Neural cell (in vitro differentiated cells): ENCODE results near the gene CPHXL2. TPM values are rescaled to one million over a fixed set of nuclear protein-coding genes. Genes with fewer than 3 reads are reported as not detected.

Experiments
- H2AFZ ChIP-seq: fragments of 200-600, 300-800 bp; sonication (generic), shearing (Covaris generic); 2 replicates; pipeline ENCODE4 v1.6.0; 2014; ENCODE audit warnings: low read depth, mild to moderate bottlenecking, antibody characterized with exemption, low read length, moderate library complexity
- H3F3A ChIP-seq: fragments of 200-600 bp; shearing (Covaris generic); 2 replicates; pipeline ENCODE4 v1.6.1; 2016; ENCODE audit warnings: mild to moderate bottlenecking, moderate library complexity, mixed read lengths, antibody characterized with exemption, low read length; ENCODE audit not compliant: insufficient read depth, poor library complexity, severe bottlenecking
- H3K27ac ChIP-seq: fragments of 200-600, 300-800 bp; sonication (generic), shearing (Covaris generic); 2 replicates; pipeline ENCODE4 v1.5.1; 2014; ENCODE audit warnings: mild to moderate bottlenecking, low read length, moderate library complexity
- H3K27me3 ChIP-seq: fragments of 300-800, 200-600 bp; sonication (generic), shearing (Covaris generic); 2 replicates; pipeline ENCODE4 v1.6.0; 2014; ENCODE audit warnings: mild to moderate bottlenecking, low read depth, low read length, moderate library complexity; ENCODE audit not compliant: insufficient read depth
- H3K36me3 ChIP-seq: fragments of 300-800, 200-600 bp; sonication (generic), shearing (Covaris generic); 2 replicates; pipeline ENCODE4 v1.5.1; 2014; ENCODE audit warnings: mild to moderate bottlenecking, antibody characterized with exemption, low read length, moderate library complexity; ENCODE audit not compliant: insufficient read depth
- H3K4me2 ChIP-seq: fragments of 300-800, 200-600 bp; sonication (generic), shearing (Covaris generic); 2 replicates; pipeline ENCODE4 v1.6.0; 2014; ENCODE audit warnings: mild to moderate bottlenecking, low read length
- H3K4me3 ChIP-seq: fragments of 300-800, 200-600 bp; sonication (generic), shearing (Covaris generic); 2 replicates; pipeline ENCODE4 v1.5.1; 2014; ENCODE audit warnings: mild to moderate bottlenecking, low read length, moderate library complexity
- H3K79me2 ChIP-seq: fragments of 200-600 bp; shearing (Covaris generic); replicated peaks from 2 replicates; pipeline ENCODE4 v1.6.0; 2014; ENCODE audit warnings: mild to moderate bottlenecking, low read length, moderate library complexity; ENCODE audit not compliant: insufficient read depth
- H3K9ac ChIP-seq: fragments of 300-800, 200-600 bp; sonication (generic), shearing (Covaris generic); 2 replicates; pipeline ENCODE4 v1.6.1; 2016; ENCODE audit warnings: mild to moderate bottlenecking, low read length, mixed read lengths
- H3K9me2 ChIP-seq: fragments of 200-600 bp; shearing (Covaris generic); 2 replicates; pipeline ENCODE4 v1.6.1; 2016; ENCODE audit warnings: mild to moderate bottlenecking, low read length, mixed read lengths; ENCODE audit not compliant: insufficient read depth
- H3K9me3 ChIP-seq: fragments of 200-600, 300-800 bp; sonication (generic), shearing (Covaris generic); 2 replicates; pipeline ENCODE4 v1.6.1; 2016; ENCODE audit warnings: mild to moderate bottlenecking, mixed run types, low read length, moderate library complexity, mixed read lengths
- H4K20me1 ChIP-seq: fragments of 200-600 bp; shearing (Covaris generic); 2 replicates; pipeline ENCODE4 v1.6.1; 2016; ENCODE audit warnings: mild to moderate bottlenecking, mixed run types; ENCODE audit not compliant: insufficient read depth
- CTCF ChIP-seq: fragments of 450-650 bp; IDR thresholded peaks from 2 replicates; pipeline ENCODE4 v1.5.1; 2014; ENCODE audit warnings: antibody characterized with exemption, mild to moderate bottlenecking, moderate library complexity; ENCODE audit not compliant: poor library complexity, severe bottlenecking
- EP300 ChIP-seq: fragments of 450-650 bp; conservative IDR thresholded peaks from 2 replicates; pipeline ENCODE4 v1.6.1; 2014; ENCODE audit warnings: antibody characterized with exemption, mild to moderate bottlenecking, moderate library complexity; ENCODE audit not compliant: poor library complexity, severe bottlenecking
- EZH2 ChIP-seq: fragments of 200-600, 300-800 bp; shearing (Covaris generic), sonication (generic); IDR thresholded peaks from 2 replicates; pipeline ENCODE4 v1.6.1; 2014; ENCODE audit warnings: antibody characterized with exemption, low read length, borderline replicate concordance, mild to moderate bottlenecking; ENCODE audit not compliant: insufficient read depth, poor library complexity, severe bottlenecking
- MXI1 ChIP-seq: fragments of 450-650 bp; conservative IDR thresholded peaks from 2 replicates; pipeline ENCODE4 v1.6.1; 2014; ENCODE audit warnings: antibody characterized with exemption, mild to moderate bottlenecking; ENCODE audit not compliant: poor library complexity, severe bottlenecking
- POLR2AphosphoS5 ChIP-seq: IDR thresholded peaks from 2 replicates; pipeline ENCODE4 v1.6.1; 2012
- RAD21 ChIP-seq: fragments of 450-650 bp; conservative IDR thresholded peaks from 2 replicates; pipeline ENCODE4 v1.6.1; 2014; ENCODE audit warnings: antibody characterized with exemption, mild to moderate bottlenecking, moderate library complexity
- REST ChIP-seq: IDR thresholded peaks from 2 replicates; pipeline ENCODE4 v1.6.1; 2012; ENCODE audit warnings: borderline replicate concordance
- TAF1 ChIP-seq: IDR thresholded peaks from 2 replicates; pipeline ENCODE4 v1.6.1; 2012; ENCODE audit warnings: low read depth
- polyA plus RNA-seq: library from polyadenylated mRNA; depleted of rRNA; stranded (reverse); fragments of >200 nt; gene quantifications from 2 replicates; pipeline ENCODE4 v1.2.3, GENCODE V29; 2014

The CPHXL2 gene
- polyA plus RNA-seq, 1 donor from 2014 or later: not detected

- no peak overlapping the region for H3K4me3 ChIP-seq
Observed at GRCh38 chr16:75702242-75702641, 25.4 kb upstream of the CPHXL2 start.

GRCh38 chr16:75701361-75701760 is 24.6 kb upstream of the CPHXL2 start, which contains the start of gene DUXB:
Gene DUXB, minus strand, starts transcription at chr16:75701461. Its CDS starts 43 bp downstream, at chr16:75701418.
- Histone ChIP-seq H3K4me2 (no peak within 1 kb of the TSS), H2AFZ (no peak within 1 kb of the TSS), H3K79me2 (no peaks in the 10 kb centered on the region), H3K36me3 (no peaks in the 10 kb centered on the region), H3K4me3 (no peak within 1 kb of the TSS), H3K27ac (no peak within 1 kb of the TSS), H3F3A (no peaks in the 10 kb centered on the region), H4K20me1 (no peaks in the 10 kb centered on the region), H3K27me3 (no peaks in the 10 kb centered on the region), H3K9ac (no peak within 1 kb of the TSS), H3K9me2 (no peaks in the 10 kb centered on the region), H3K9me3 (no peaks in the 10 kb centered on the region)
- TF ChIP-seq TAF1 (no peak), CTCF (no peak), EZH2 (no peak), EP300 (no peak), RAD21 (no peak), POLR2AphosphoS5 (no peak), REST (no peak), MXI1 (no peak)

More at GRCh38 chr16:75702242-75702641, 25.4 kb upstream of the CPHXL2 start:
- Histone ChIP-seq H3K9ac (no peak overlapping the region), H2AFZ (no peak overlapping the region), H3K9me3 (no peaks in the 10 kb centered on the region), H3K79me2 (no peaks in the 10 kb centered on the region), H3K4me2 (no peak overlapping the region), H3K9me2 (no peaks in the 10 kb centered on the region), H3F3A (no peaks in the 10 kb centered on the region), H4K20me1 (no peaks in the 10 kb centered on the region), H3K27me3 (no peaks in the 10 kb centered on the region), H3K36me3 (no peaks in the 10 kb centered on the region), H3K27ac (no peak overlapping the region)
- TF ChIP-seq CTCF: no peak
- TF ChIP-seq TAF1: no peak
- TF ChIP-seq REST: no peak
- no peak for TF ChIP-seq MXI1
- no peak for TF ChIP-seq EP300
- no peak for TF ChIP-seq EZH2
